ENCODE measurements around the gene PIK3IP1. TPM values are rescaled to one million over a fixed set of nuclear protein-coding genes. Genes with fewer than 3 reads are reported as not detected.

Gene PIK3IP1
- polyA plus RNA-seq, 3 donors, result 9.3 to 16.8 (median 11.6) TPM

- no peak overlapping the region for H3K27ac ChIP-seq (ENCODE audit: low read depth, low read length)
- WGBS, 3 donors, result 15 to 37% (median 24%) methylated on average over 3 of the region's 3 CpGs
Measured at GRCh38 chr22:31284281-31285155, 7.8 kb downstream of the PIK3IP1 start.

GRCh38 chr22:31282748-31283468, 9.4 kb downstream of the PIK3IP1 start:
- WGBS, 3 donors, result 76 to 84% (median 81%) methylated on average over 8 of the region's 8 CpGs
- H3K27ac ChIP-seq (ENCODE audit: low read depth, low read length), result no peak overlapping the region

DNA sequence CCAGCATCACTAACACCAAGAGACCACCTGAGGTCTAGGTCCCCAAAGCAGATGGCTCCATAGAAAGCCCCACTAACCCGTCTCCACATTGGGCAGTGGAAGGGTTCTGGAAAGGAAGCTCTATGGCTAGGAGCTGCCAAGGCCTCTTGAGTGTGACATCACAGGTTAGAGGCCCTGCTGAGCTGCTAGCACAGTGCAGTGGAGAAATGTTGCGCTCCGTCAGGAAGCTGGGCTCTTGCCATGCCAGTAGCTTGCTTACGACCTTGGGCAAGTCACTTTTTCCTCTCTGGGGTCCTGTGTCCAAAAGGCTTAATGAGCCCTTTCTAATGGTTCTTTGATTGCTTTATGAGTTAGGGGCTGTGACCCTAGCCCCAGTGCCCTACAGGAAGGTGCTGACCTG, 10.6 kb downstream of the PIK3IP1 start:
- H3K27ac ChIP-seq (ENCODE audit: low read depth, low read length), result no peak overlapping the region
- 51 to 62% (median 52%) methylated on average over 4 of the region's 4 CpGs for WGBS, 3 donors

DNA sequence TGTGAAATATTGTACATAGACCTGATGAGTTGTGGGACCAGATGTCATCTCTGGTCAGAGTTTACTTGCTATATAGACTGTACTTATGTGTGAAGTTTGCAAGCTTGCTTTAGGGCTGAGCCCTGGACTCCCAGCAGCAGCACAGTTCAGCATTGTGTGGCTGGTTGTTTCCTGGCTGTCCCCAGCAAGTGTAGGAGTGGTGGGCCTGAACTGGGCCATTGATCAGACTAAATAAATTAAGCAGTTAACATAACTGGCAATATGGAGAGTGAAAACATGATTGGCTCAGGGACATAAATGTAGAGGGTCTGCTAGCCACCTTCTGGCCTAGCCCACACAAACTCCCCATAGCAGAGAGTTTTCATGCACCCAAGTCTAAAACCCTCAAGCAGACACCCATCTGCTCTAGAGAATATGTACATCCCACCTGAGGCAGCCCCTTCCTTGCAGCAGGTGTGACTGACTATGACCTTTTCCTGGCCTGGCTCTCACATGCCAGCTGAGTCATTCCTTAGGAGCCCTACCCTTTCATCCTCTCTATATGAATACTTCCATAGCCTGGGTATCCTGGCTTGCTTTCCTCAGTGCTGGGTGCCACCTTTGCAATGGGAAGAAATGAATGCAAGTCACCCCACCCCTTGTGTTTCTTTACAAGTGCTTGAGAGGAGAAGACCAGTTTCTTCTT, 12.3 kb downstream of the PIK3IP1 start:
- H3K27ac ChIP-seq (ENCODE audit: low read depth, low read length), result no peak overlapping the region

GRCh38 chr22:31279327-31279669, 13.0 kb downstream of the PIK3IP1 start:
- no peak overlapping the region for H3K27ac ChIP-seq (ENCODE audit: low read depth, low read length)

- WGBS, 3 donors, result 65 to 82% (median 79%) methylated on average over 6 of the region's 6 CpGs
- no peak overlapping the region for H3K27ac ChIP-seq (ENCODE audit: low read depth, low read length)
Measured at GRCh38 chr22:31278626-31279326, 13.5 kb downstream of the PIK3IP1 start.

DNA sequence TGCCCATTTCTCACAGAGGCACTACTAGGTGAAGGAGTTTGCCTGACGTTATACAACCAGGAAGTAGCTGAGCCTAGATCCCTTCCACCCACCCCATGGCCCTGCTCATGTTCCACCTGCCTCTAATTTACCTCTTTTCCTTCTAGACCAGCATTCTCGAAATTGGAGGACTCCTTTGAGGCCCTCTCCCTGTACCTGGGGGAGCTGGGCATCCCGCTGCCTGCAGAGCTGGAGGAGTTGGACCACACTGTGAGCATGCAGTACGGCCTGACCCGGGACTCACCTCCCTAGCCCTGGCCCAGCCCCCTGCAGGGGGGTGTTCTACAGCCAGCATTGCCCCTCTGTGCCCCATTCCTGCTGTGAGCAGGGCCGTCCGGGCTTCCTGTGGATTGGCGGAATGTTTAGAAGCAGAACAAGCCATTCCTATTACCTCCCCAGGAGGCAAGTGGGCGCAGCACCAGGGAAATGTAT, 14.1 kb downstream of the PIK3IP1 start:
- H3K27ac ChIP-seq (ENCODE audit: low read depth, low read length), result no peak overlapping the region
- WGBS, 3 donors, result 79 to 86% (median 83%) methylated on average over 9 of the region's 9 CpGs

DNA sequence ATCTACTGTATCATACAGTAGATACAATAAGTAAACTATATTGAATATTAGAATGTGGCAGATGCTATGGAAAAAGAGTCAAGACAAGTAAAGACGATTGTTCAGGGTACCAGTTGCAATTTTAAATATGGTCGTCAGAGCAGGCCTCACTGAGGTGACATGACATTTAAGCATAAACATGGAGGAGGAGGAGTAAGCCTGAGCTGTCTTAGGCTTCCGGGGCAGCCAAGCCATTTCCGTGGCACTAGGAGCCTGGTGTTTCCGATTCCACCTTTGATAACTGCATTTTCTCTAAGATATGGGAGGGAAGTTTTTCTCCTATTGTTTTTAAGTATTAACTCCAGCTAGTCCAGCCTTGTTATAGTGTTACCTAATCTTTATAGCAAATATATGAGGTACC, 14.5 kb downstream of the PIK3IP1 start:
- WGBS, 3 donors, result 68 to 91% (median 72%) methylated on average over 5 of the region's 5 CpGs
- no peak overlapping the region for H3K27ac ChIP-seq (ENCODE audit: low read depth, low read length)

DNA sequence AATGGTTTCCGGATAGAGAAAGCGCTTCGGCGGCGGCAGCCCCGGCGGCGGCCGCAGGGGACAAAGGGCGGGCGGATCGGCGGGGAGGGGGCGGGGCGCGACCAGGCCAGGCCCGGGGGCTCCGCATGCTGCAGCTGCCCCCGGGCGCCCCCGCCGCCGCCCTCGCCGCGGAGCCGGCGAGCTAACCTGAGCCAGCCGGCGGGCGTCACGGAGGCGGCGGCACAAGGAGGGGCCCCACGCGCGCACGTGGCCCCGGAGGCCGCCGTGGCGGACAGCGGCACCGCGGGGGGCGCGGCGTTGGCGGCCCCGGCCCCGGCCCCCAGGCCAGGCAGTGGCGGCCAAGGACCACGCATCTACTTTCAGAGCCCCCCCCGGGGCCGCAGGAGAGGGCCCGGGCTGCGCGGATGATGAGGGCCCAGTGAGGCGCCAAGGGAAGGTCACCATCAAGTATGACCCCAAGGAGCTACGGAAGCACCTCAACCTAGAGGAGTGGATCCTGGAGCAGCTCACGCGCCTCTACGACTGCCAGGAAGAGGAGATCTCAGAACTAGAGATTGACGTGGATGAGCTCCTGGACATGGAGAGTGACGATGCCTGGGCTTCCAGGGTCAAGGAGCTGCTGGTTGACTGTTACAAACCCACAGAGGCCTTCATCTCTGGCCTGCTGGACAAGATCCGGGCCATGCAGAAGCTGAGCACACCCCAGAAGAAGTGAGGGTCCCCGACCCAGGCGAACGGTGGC, 15.7 kb downstream of the PIK3IP1 start:
- 94 to 96% (median 94%) methylated on average over 47 to 69 of the region's 69 CpGs for WGBS, 3 donors

GRCh38 chr22:31275576-31275975, 16.7 kb downstream of the PIK3IP1 start:
- 62 to 76% (median 73%) methylated on average over 5 of the region's 5 CpGs for WGBS, 3 donors
- no peak overlapping the region for H3K27ac ChIP-seq (ENCODE audit: low read depth, low read length)

More for the DNA sequence above, 15.7 kb downstream of the PIK3IP1 start:
- H3K27ac ChIP-seq (ENCODE audit: low read depth, low read length), result no peak overlapping the region

GRCh38 chr22:31275018-31275417, 17.3 kb downstream of the PIK3IP1 start:
- H3K27ac ChIP-seq (ENCODE audit: low read depth, low read length), result no peak overlapping the region
- WGBS, 3 donors, result 43 to 92% (median 82%) methylated on average over 6 of the region's 6 CpGs

- H3K27ac ChIP-seq (ENCODE audit: low read depth, low read length), result no peak overlapping the region
- 41 to 87% (median 81%) methylated on average over 3 of the region's 3 CpGs for WGBS, 3 donors
Measured at GRCh38 chr22:31274017-31274416, 18.3 kb downstream of the PIK3IP1 start.

GRCh38 chr22:31272522-31273446, 19.5 kb downstream of the PIK3IP1 start:
- 61 to 72% (median 65%) methylated on average over 15 of the region's 15 CpGs for WGBS, 3 donors
- no peak overlapping the region for H3K27ac ChIP-seq (ENCODE audit: low read depth, low read length)

DNA sequence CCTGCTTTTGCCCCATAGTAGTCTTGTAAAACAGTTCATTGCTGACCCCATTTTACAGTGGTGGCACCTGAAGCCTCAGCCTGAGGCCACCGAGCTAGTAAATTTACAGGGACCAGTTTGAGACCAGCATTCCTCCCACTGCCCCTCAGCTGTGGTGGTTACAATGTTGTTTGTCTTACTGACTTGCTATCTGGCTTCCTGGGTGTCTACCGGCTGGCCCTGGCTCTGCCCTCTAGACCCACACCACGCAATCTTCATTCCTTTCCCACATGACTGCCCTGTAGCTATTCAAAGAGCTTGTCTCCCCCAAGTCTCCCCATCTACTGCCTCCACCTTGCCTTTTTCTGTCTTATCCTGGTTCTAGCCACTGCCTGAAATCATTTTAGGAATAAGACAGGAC, 20.8 kb downstream of the PIK3IP1 start:
- H3K27ac ChIP-seq (ENCODE audit: low read depth, low read length), result no peak overlapping the region
- 65 to 84% (median 67%) methylated on average over 3 of the region's 3 CpGs for WGBS, 3 donors

GRCh38 chr22:31271026-31271425, 21.3 kb downstream of the PIK3IP1 start:
- 95 to 97% (median 96%) methylated on average over 4 of the region's 4 CpGs for WGBS, 3 donors
- H3K27ac ChIP-seq (ENCODE audit: low read depth, low read length), result no peak overlapping the region

DNA sequence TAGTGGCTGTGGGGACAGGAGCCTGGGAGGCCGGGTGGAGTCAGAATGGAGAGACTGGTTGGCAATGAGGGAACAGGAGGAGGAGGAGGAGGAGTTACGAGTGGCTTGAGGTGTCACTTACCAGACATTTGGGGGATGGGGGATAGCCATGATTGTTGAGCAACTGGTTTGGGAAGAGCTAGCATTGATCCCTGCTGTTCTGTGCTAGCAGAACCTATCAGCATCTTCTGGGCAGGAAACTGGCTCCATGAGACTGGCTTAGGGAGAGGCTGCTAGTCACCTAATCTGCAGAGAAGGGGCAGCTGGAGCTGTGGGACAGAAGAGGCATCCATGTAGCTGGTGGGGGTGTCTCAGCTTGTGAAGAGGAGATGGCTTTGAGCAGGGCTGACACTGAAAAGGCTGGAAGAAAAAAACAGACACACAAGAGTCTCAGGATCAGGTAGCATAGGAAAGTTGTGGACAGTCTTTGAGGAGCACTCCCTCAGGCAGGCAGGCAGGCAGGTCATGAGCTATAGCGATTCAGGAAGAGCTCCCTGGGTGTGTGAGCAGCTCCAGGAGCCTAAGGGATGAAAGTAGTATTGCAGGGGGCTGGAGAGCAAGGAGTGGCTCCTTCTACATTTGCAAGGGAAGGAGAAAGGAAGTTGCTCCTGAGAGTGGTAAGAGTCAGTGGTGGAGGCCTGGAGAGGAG, 22.3 kb downstream of the PIK3IP1 start:
- 46 to 71% (median 58%) methylated on average over 2 to 3 of the region's 3 CpGs for WGBS, 3 donors
- H3K27ac ChIP-seq (ENCODE audit: low read depth, low read length), result no peak overlapping the region
